ENCODE results near the gene TPM4.
A peak's percentile ranks its signal among the peaks of the same experiment; 100 is the strongest.

Gene TPM4

GRCh38 chr19:16042533-16043085, 33.7 kb upstream of the TPM4 start:
- DNase-seq: no peak

GRCh38 chr19:16043156-16043757, 33.0 kb upstream of the TPM4 start:
- DNase-seq: no peak

- DNase-seq: no peak
These were observed 31.5 kb upstream of the TPM4 start for GRCh38 chr19:16044746-16045145.

GRCh38 chr19:16045171-16045570, 31.1 kb upstream of the TPM4 start:
- no peak for DNase-seq

- DNase-seq: no peak
These were observed 30.4 kb upstream of the TPM4 start for GRCh38 chr19:16045893-16046292.

- no peak for DNase-seq
These were observed 27.7 kb upstream of the TPM4 start for GRCh38 chr19:16048583-16048982.

- peak; percentile 34 for DNase-seq
These were observed 24.9 kb upstream of the TPM4 start for GRCh38 chr19:16051254-16052025.

GRCh38 chr19:16052353-16052752, 23.9 kb upstream of the TPM4 start:
- DNase-seq: no peak

- DNase-seq: no peak
These were observed 19.2 kb upstream of the TPM4 start for GRCh38 chr19:16057062-16057461.

GRCh38 chr19:16060294-16060693, 16.0 kb upstream of the TPM4 start:
- DNase-seq: no peak

- peak; percentile 46 for DNase-seq
These were observed 14.4 kb upstream of the TPM4 start for GRCh38 chr19:16061943-16062342.

- peak; percentile 71 for DNase-seq
These were observed 13.5 kb upstream of the TPM4 start for GRCh38 chr19:16062789-16063188.

GRCh38 chr19:16064209-16064889, 11.9 kb upstream of the TPM4 start:
- no peak for DNase-seq

- peak; percentile 41 for DNase-seq
These were observed 9.6 kb upstream of the TPM4 start for GRCh38 chr19:16066611-16067104.

- DNase-seq: no peak
These were observed 8.9 kb upstream of the TPM4 start for GRCh38 chr19:16067205-16067938.

- DNase-seq: no peak
These were observed 7.5 kb upstream of the TPM4 start for GRCh38 chr19:16068696-16069259.

GRCh38 chr19:16069813-16070365, 6.4 kb upstream of the TPM4 start:
- no peak for DNase-seq

- DNase-seq: peak; percentile 83
These were observed 5.8 kb upstream of the TPM4 start for GRCh38 chr19:16070366-16070990.

- no peak for DNase-seq
These were observed 5.1 kb upstream of the TPM4 start for GRCh38 chr19:16071072-16071691.

GRCh38 chr19:16073481-16073880, 2.8 kb upstream of the TPM4 start:
- DNase-seq: no peak

- DNase-seq: no peak
These were observed 2.3 kb upstream of the TPM4 start for GRCh38 chr19:16073988-16074387.

Data from activated gamma-delta T cell treated with Interleukin-2 at 50 U/mL for 16 hours (primary cell).